HepG2 (cell line): ENCODE results near the gene METTL27. TPM values are rescaled to one million over a fixed set of nuclear protein-coding genes. Genes with fewer than 3 reads are reported as not detected.

Source experiments
- CENPX ChIP-seq: sonication (generic); formaldehyde crosslinking; IDR thresholded peaks from 2 replicates; pipeline ENCODE4 v1.9.0; 2021; ENCODE audit warnings: mild to moderate bottlenecking, missing genetic modification reagents, moderate library complexity
- JARID2 ChIP-seq: sonication (generic); formaldehyde crosslinking; IDR thresholded peaks from 2 replicates; pipeline ENCODE4 v1.8.1; 2023; ENCODE audit warnings: missing genetic modification reagents, inconsistent platforms; ENCODE audit not compliant: insufficient replicate concordance
- MBNL3 ChIP-seq: fragments of 250-450 bp; sonication (Bioruptor Pico); conservative IDR thresholded peaks from 2 replicates; pipeline ENCODE4 v1.8.0; 2022; ENCODE audit warnings: mild to moderate bottlenecking, inconsistent platforms
- ONECUT2 ChIP-seq: sonication (generic); formaldehyde crosslinking; IDR thresholded peaks from 2 replicates; pipeline ENCODE4 v1.4.0; 2020; ENCODE audit warnings: missing genetic modification reagents
- SAFB2 ChIP-seq: sonication (generic); formaldehyde crosslinking; IDR thresholded peaks from 2 replicates; pipeline ENCODE4 v1.5.1; 2020; ENCODE audit warnings: missing genetic modification reagents, low read depth, mild to moderate bottlenecking, borderline replicate concordance
- ZBTB1 ChIP-seq: sonication (generic); formaldehyde crosslinking; IDR thresholded peaks from 2 replicates; pipeline ENCODE4 v1.4.0; 2020; ENCODE audit warnings: missing genetic modification reagents, borderline replicate concordance
- ZNF180 ChIP-seq: sonication (generic); formaldehyde crosslinking; IDR thresholded peaks from 2 replicates; pipeline ENCODE4 v1.4.0; 2020; ENCODE audit warnings: low read depth, missing genetic modification reagents, borderline replicate concordance
- ZNF317 ChIP-seq: sonication (generic); formaldehyde crosslinking; IDR thresholded peaks from 2 replicates; pipeline ENCODE4 v1.5.0; 2020; ENCODE audit warnings: mild to moderate bottlenecking, missing genetic modification reagents
- ZNF7 ChIP-seq: IDR thresholded peaks from 2 replicates; pipeline ENCODE4 v1.6.1; 2016; ENCODE audit warnings: missing biosample characterization, missing genetic modification reagents
- ZNF773 ChIP-seq: sonication (generic); formaldehyde crosslinking; IDR thresholded peaks from 2 replicates; pipeline ENCODE4 v1.4.0; 2020; ENCODE audit warnings: missing genetic modification reagents, borderline replicate concordance
- polyA plus RNA-seq, 8 experiments: library from polyadenylated mRNA; depleted of rRNA in 3 of 8; stranded (reverse) in 7 of 8; unstranded in 1 of 8; fragments of >200 nt; fragmentation: Illumina TruSeq in 4 of 8; extraction: Trizol in 4 of 8; gene quantifications; 2 replicates each; pipeline versions ENCODE4 v1.2.1 to v1.2.3, GENCODE V29; 2011 to 2016; ENCODE audit warnings: low read depth in 4 of 8, missing spikeins in 1 of 8, mixed read lengths in 1 of 8; ENCODE audit not compliant: insufficient read depth in 1 of 8
- total RNA-seq, 5 experiments: library from RNA; depleted of rRNA; stranded (reverse); fragments of >200 nt; fragmentation: Illumina TruSeq; extraction: Trizol; gene quantifications; 2 replicates each; pipeline ENCODE4 v1.2.3, GENCODE V29; 2016; ENCODE audit warnings: low read depth in 1 of 5
- TF ChIP-seq, protein P1 (sequence below): sonication (generic); formaldehyde crosslinking; IDR thresholded peaks from 2 replicates; pipeline ENCODE4 v1.8.1; 2023; ENCODE audit warnings: missing genetic modification reagents, mild to moderate bottlenecking, borderline replicate concordance
- TF ChIP-seq, protein P2 (sequence below): sonication (generic); formaldehyde crosslinking; IDR thresholded peaks from 2 replicates; pipeline ENCODE4 v1.5.0; 2020; ENCODE audit warnings: mild to moderate bottlenecking, missing genetic modification reagents
- TF ChIP-seq, protein P3 (sequence below): sonication (generic); formaldehyde crosslinking; IDR thresholded peaks from 2 replicates; pipeline ENCODE4 v1.8.1; 2023; ENCODE audit warnings: mild to moderate bottlenecking, missing genetic modification reagents
- TF ChIP-seq, protein P4 (sequence below), 2 experiments: sonication (generic) in 1 of 2; formaldehyde crosslinking in 1 of 2; IDR thresholded peaks; 2 replicates each; pipeline versions ENCODE4 v1.4.0 to v1.6.1; 2016 to 2020; ENCODE audit warnings: borderline replicate concordance in 1 of 2, low read depth in 1 of 2, mild to moderate bottlenecking in 1 of 2, missing genetic modification reagents in 1 of 2
- TF ChIP-seq, protein P5 (sequence below): IDR thresholded peaks from 2 replicates; pipeline ENCODE4 v1.6.1; 2018; ENCODE audit warnings: missing genetic modification reagents
- TF ChIP-seq, protein P6 (sequence below): sonication (generic); formaldehyde crosslinking; conservative IDR thresholded peaks from 2 replicates; pipeline ENCODE4 v1.8.0; 2022; ENCODE audit warnings: mild to moderate bottlenecking, moderate library complexity, missing genetic modification reagents

Gene METTL27
- total and polyA plus RNA-seq, 2 of the 13 experiments (the other 11 are each of a cell fraction or from before 2014, with no cell fraction given), result 2.0 to 3.0 TPM

DNA sequence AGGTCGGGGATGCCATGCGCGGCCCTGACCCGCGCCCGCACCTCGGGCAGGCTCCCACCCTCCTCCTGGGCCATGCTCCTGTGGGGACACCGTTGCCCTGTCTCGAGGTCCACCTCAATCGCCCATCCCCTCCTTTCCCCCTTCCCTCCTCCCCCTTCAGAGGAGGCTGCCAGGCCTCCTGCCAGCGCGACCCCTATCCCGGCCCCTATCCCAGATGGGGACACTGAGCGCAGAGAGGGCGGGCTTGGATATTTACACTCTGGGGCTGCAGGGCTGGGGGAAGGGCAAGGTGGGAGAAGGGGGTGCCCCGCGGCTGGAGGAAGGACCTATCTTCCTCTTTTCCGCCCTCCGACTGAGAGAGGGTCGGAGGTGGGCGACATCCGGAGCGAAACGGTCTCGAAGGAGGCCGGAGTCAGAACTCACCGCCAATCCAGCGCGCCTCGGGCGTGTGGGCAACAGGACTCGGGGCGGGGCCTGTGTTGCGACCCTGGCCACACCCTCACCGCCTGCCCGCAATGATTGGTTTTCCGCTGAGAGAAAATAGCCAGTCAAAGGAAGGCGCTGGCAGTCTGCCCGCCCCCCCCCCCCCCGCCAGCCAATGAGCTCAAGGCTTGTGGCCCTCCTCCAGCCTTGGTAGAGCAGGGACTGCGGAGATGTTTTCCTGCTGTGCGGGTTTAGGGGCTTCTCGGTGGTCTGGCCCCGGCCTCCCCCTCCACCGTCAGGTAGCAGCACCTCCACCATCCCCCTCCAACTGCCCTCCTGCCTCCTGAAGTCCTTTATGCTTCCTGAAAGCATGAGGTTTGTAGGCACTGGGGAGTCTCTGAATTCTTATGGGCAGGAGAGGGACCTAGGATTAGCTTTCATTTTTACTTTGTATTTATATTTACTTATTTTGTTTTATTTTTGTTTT is at the start of gene METTL27 (continued):
- TF ChIP-seq ZNF7 (CRISPR knock-in tag) (no peak), ZNF180 (CRISPR knock-in tag) (no peak), ONECUT2 (CRISPR knock-in tag) (no peak), CENPX (no peak), SAFB2 (no peak), ZNF773 (no peak), ZNF317 (no peak), MBNL3 (no peak), JARID2 (CRISPR knock-in tag) (no peak), ZBTB1 (CRISPR knock-in tag) (no peak)
- TF ChIP-seq, protein P1, sequence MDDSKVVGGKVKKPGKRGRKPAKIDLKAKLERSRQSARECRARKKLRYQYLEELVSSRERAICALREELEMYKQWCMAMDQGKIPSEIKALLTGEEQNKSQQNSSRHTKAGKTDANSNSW (CRISPR knock-in tag), result no peak
- TF ChIP-seq, protein P2, sequence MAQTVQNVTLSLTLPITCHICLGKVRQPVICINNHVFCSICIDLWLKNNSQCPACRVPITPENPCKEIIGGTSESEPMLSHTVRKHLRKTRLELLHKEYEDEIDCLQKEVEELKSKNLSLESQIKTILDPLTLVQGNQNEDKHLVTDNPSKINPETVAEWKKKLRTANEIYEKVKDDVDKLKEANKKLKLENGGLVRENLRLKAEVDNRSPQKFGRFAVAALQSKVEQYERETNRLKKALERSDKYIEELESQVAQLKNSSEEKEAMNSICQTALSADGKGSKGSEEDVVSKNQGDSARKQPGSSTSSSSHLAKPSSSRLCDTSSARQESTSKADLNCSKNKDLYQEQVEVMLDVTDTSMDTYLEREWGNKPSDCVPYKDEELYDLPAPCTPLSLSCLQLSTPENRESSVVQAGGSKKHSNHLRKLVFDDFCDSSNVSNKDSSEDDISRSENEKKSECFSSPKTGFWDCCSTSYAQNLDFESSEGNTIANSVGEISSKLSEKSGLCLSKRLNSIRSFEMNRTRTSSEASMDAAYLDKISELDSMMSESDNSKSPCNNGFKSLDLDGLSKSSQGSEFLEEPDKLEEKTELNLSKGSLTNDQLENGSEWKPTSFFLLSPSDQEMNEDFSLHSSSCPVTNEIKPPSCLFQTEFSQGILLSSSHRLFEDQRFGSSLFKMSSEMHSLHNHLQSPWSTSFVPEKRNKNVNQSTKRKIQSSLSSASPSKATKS (CRISPR knock-in tag), result no peak
- TF ChIP-seq, protein P3, sequence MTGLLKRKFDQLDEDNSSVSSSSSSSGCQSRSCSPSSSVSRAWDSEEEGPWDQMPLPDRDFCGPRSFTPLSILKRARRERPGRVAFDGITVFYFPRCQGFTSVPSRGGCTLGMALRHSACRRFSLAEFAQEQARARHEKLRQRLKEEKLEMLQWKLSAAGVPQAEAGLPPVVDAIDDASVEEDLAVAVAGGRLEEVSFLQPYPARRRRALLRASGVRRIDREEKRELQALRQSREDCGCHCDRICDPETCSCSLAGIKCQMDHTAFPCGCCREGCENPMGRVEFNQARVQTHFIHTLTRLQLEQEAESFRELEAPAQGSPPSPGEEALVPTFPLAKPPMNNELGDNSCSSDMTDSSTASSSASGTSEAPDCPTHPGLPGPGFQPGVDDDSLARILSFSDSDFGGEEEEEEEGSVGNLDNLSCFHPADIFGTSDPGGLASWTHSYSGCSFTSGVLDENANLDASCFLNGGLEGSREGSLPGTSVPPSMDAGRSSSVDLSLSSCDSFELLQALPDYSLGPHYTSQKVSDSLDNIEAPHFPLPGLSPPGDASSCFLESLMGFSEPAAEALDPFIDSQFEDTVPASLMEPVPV, result peak; percentile 65; the same call in 1 of the 2 replicates
- TF ChIP-seq, protein P4, sequence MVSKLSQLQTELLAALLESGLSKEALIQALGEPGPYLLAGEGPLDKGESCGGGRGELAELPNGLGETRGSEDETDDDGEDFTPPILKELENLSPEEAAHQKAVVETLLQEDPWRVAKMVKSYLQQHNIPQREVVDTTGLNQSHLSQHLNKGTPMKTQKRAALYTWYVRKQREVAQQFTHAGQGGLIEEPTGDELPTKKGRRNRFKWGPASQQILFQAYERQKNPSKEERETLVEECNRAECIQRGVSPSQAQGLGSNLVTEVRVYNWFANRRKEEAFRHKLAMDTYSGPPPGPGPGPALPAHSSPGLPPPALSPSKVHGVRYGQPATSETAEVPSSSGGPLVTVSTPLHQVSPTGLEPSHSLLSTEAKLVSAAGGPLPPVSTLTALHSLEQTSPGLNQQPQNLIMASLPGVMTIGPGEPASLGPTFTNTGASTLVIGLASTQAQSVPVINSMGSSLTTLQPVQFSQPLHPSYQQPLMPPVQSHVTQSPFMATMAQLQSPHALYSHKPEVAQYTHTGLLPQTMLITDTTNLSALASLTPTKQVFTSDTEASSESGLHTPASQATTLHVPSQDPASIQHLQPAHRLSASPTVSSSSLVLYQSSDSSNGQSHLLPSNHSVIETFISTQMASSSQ (IDR thresholded peaks at IDR 0.05; ENCODE audit: low read depth), result no peak
- TF ChIP-seq, protein P4 (CRISPR knock-in tag; IDR thresholded peaks at IDR 0.05; ENCODE audit: borderline replicate concordance), result no peak
- TF ChIP-seq, protein P5, sequence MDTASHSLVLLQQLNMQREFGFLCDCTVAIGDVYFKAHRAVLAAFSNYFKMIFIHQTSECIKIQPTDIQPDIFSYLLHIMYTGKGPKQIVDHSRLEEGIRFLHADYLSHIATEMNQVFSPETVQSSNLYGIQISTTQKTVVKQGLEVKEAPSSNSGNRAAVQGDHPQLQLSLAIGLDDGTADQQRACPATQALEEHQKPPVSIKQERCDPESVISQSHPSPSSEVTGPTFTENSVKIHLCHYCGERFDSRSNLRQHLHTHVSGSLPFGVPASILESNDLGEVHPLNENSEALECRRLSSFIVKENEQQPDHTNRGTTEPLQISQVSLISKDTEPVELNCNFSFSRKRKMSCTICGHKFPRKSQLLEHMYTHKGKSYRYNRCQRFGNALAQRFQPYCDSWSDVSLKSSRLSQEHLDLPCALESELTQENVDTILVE (CRISPR knock-in tag), result no peak
- TF ChIP-seq, protein P6, sequence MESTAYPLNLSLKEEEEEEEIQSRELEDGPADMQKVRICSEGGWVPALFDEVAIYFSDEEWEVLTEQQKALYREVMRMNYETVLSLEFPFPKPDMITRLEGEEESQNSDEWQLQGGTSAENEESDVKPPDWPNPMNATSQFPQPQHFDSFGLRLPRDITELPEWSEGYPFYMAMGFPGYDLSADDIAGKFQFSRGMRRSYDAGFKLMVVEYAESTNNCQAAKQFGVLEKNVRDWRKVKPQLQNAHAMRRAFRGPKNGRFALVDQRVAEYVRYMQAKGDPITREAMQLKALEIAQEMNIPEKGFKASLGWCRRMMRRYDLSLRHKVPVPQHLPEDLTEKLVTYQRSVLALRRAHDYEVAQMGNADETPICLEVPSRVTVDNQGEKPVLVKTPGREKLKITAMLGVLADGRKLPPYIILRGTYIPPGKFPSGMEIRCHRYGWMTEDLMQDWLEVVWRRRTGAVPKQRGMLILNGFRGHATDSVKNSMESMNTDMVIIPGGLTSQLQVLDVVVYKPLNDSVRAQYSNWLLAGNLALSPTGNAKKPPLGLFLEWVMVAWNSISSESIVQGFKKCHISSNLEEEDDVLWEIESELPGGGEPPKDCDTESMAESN, result no peak; the same call in 1 of the 2 replicates
